MM.1S (cell line): ENCODE results near the gene PTGES3.

ENCODE experiments used
- DNase-seq: peaks from one replicate; pipeline ENCODE4 v3.0.0-alpha.2; 2015
- H2AFZ ChIP-seq: fragments of 300-600 bp; sonication (generic); 2 replicates; pipeline ENCODE4 v1.6.0; 2016; ENCODE audit warnings: antibody characterized with exemption, low read length
- H3F3A ChIP-seq: fragments of 300-600 bp; sonication (generic); 2 replicates; pipeline ENCODE4 v1.6.1; 2016; ENCODE audit warnings: mild to moderate bottlenecking, antibody characterized with exemption, low read length, moderate library complexity, mixed read lengths; ENCODE audit not compliant: insufficient read depth
- H3K27ac ChIP-seq: fragments of 300-600 bp; sonication (generic); 2 replicates; pipeline ENCODE4 v1.5.1; 2016; ENCODE audit warnings: mild to moderate bottlenecking, low read length
- H3K27me3 ChIP-seq: fragments of 300-600 bp; sonication (generic); replicated peaks from 2 replicates; pipeline ENCODE4 v1.6.0; 2016; ENCODE audit warnings: low read length; ENCODE audit not compliant: insufficient read depth
- H3K36me3 ChIP-seq: fragments of 300-600 bp; sonication (generic); replicated peaks from 2 replicates; pipeline ENCODE4 v1.6.1; 2016; ENCODE audit warnings: mild to moderate bottlenecking, low read length, mixed read lengths; ENCODE audit not compliant: insufficient read depth
- H3K4me1 ChIP-seq: fragments of 300-600 bp; sonication (generic); 2 replicates; pipeline ENCODE4 v1.6.1; 2016; ENCODE audit warnings: low read length, mixed read lengths
- H3K4me2 ChIP-seq: fragments of 300-600 bp; sonication (generic); 2 replicates; pipeline ENCODE4 v1.6.0; 2016; ENCODE audit warnings: low read depth, low read length
- H3K4me3 ChIP-seq: fragments of 300-600 bp; sonication (generic); 2 replicates; pipeline ENCODE4 v1.5.1; 2016; ENCODE audit warnings: low read length, mixed read lengths
- H3K79me2 ChIP-seq: fragments of 300-600 bp; sonication (generic); 2 replicates; pipeline ENCODE4 v1.6.1; 2016; ENCODE audit warnings: mixed run types, low read length, mixed read lengths
- H3K9ac ChIP-seq: fragments of 300-600 bp; sonication (generic); 2 replicates; pipeline ENCODE4 v1.6.1; 2016; ENCODE audit warnings: low read length, mixed read lengths
- H3K9me2 ChIP-seq: fragments of 300-600 bp; sonication (generic); replicated peaks from 2 replicates; pipeline ENCODE4 v1.6.1; 2016; ENCODE audit warnings: mild to moderate bottlenecking, low read length, mixed read lengths; ENCODE audit not compliant: insufficient read depth
- H3K9me3 ChIP-seq: fragments of 300-600 bp; sonication (generic); replicated peaks from 2 replicates; pipeline ENCODE4 v1.6.1; 2016; ENCODE audit warnings: mild to moderate bottlenecking, low read length, mixed read lengths; ENCODE audit not compliant: insufficient read depth
- H4K20me1 ChIP-seq: fragments of 300-600 bp; sonication (generic); 2 replicates; pipeline ENCODE4 v1.6.1; 2016; ENCODE audit warnings: mild to moderate bottlenecking, low read length, moderate library complexity, mixed read lengths; ENCODE audit not compliant: insufficient read depth
- EZH2 ChIP-seq: fragments of 300-600 bp; sonication (generic); optimal IDR thresholded peaks from 2 replicates; pipeline ENCODE3; 2017; ENCODE audit warnings: low read depth, mild to moderate bottlenecking, antibody characterized with exemption, low read length, mixed read lengths
- EZH2phosphoT487 ChIP-seq: fragments of 300-600 bp; sonication (generic); IDR thresholded peaks from 2 replicates; pipeline ENCODE4 v1.6.1; 2018; ENCODE audit warnings: antibody characterized with exemption, low read length
- TF ChIP-seq, protein P1 (sequence below): fragments of 300-600 bp; sonication (generic); IDR thresholded peaks from 2 replicates; pipeline ENCODE4 v1.5.1; 2016; ENCODE audit warnings: antibody characterized with exemption, low read length, mixed read lengths

The PTGES3 gene

DNA sequence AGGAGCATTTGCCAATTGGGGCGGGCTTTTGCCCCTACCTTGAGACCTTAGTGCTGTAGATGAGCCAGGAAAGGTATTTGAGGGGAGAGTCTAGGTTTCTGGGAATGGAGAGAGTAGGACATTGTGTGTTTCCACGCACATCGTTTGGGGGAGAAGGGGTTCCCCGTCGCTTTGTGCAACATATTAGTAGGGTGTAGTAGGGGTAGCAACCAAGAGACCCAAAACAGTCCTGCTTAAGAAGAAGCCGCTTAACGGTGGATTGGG is 694 bp upstream of the PTGES3 start:
- TF ChIP-seq, protein P1, sequence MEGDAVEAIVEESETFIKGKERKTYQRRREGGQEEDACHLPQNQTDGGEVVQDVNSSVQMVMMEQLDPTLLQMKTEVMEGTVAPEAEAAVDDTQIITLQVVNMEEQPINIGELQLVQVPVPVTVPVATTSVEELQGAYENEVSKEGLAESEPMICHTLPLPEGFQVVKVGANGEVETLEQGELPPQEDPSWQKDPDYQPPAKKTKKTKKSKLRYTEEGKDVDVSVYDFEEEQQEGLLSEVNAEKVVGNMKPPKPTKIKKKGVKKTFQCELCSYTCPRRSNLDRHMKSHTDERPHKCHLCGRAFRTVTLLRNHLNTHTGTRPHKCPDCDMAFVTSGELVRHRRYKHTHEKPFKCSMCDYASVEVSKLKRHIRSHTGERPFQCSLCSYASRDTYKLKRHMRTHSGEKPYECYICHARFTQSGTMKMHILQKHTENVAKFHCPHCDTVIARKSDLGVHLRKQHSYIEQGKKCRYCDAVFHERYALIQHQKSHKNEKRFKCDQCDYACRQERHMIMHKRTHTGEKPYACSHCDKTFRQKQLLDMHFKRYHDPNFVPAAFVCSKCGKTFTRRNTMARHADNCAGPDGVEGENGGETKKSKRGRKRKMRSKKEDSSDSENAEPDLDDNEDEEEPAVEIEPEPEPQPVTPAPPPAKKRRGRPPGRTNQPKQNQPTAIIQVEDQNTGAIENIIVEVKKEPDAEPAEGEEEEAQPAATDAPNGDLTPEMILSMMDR = no peak
- no peak for TF ChIP-seq EZH2
- no peak for TF ChIP-seq EZH2phosphoT487
- H2AFZ ChIP-seq = peak overlapping the region; percentile 58
- peaks cover 41% of the 10 kb centered on the region for H3K79me2 ChIP-seq

DNA sequence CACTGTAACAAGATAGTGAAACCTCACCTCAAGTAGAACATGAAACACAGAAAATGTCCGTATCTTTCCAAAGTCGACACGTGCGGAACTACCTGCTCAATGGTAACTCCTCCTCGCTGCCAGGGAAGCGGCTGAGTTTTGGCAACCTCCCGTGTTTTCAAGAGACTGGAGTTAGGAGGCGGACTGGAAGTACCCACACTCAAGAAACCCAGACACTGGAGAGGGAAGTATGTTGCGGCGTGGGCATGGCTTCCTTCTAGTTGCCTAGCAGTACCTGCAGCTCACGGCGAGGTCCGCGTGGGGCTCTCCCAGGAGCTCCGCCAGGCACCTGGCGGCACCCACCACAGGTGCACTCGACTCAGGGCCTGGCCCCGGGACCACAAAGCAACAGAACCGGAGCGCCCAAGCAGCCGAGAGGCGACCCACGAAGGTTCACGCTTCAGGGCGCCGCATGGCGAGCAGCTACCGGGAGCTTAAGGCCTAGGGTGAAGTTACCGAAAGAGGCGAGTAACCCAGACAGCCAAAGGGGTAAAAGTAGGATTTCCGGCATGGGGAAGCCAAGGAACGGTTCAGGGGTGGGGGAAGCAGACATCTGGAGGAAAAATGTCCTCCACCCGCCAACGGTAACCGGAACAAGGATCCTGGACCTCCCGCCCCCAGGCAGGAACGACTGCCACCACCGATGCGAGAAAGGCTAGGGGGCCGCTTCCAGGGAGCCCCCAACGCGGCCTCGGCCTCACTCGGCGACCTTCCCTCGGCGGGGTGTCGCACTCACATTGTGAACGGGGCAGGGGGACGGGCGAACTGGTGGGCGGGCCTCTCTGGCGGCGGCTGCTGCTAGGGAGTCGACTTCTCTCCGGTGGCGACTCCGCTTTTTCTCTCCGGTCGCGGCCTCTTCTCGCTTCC is 608 bp downstream of the PTGES3 start:
- Histone ChIP-seq H2AFZ (no peak overlapping the region), H3K9me2 (no peaks in the 10 kb centered on the region), H3K4me2 (peak overlapping the region; percentile 76), H3K36me3 (peaks cover 3% of the 10 kb centered on the region; the same call in 1 of the 2 replicates), H3K4me1 (no peaks in the 10 kb centered on the region; the same call in 1 of the 2 replicates), H3K27me3 (no peaks in the 10 kb centered on the region), H3F3A (peaks cover 64% of the 10 kb centered on the region), H3K9ac (peak overlapping the region; percentile 100), H4K20me1 (no peaks in the 10 kb centered on the region; the same call in 1 of the 2 replicates), H3K4me3 (peak overlapping the region; percentile 97), H3K79me2 (peaks cover 52% of the 10 kb centered on the region), H3K27ac (peak overlapping the region; percentile 99), H3K9me3 (no peaks in the 10 kb centered on the region)
- no peak for TF ChIP-seq EZH2phosphoT487
- no peak for TF ChIP-seq EZH2
- TF ChIP-seq, protein P1 = no peak
- DNase-seq = peak; percentile 68

More for the DNA sequence above, 694 bp upstream of the PTGES3 start:
- DNase-seq = no peak
- peaks cover 54% of the 10 kb centered on the region for H3F3A ChIP-seq
- H3K4me1 ChIP-seq = no peaks in the 10 kb centered on the region
- H3K36me3 ChIP-seq = peaks cover 3% of the 10 kb centered on the region; the same call in 1 of the 2 replicates
- H3K9me3 ChIP-seq = no peaks in the 10 kb centered on the region
- H3K27me3 ChIP-seq = no peaks in the 10 kb centered on the region
- peak overlapping the region; percentile 99 for H3K27ac ChIP-seq
- H3K4me3 ChIP-seq = peak overlapping the region; percentile 69
- no peaks in the 10 kb centered on the region for H3K9me2 ChIP-seq
- peak overlapping the region; percentile 65 for H3K4me2 ChIP-seq
- H3K9ac ChIP-seq = peak overlapping the region; percentile 96
- no peaks in the 10 kb centered on the region; the same call in 1 of the 2 replicates for H4K20me1 ChIP-seq

DNA sequence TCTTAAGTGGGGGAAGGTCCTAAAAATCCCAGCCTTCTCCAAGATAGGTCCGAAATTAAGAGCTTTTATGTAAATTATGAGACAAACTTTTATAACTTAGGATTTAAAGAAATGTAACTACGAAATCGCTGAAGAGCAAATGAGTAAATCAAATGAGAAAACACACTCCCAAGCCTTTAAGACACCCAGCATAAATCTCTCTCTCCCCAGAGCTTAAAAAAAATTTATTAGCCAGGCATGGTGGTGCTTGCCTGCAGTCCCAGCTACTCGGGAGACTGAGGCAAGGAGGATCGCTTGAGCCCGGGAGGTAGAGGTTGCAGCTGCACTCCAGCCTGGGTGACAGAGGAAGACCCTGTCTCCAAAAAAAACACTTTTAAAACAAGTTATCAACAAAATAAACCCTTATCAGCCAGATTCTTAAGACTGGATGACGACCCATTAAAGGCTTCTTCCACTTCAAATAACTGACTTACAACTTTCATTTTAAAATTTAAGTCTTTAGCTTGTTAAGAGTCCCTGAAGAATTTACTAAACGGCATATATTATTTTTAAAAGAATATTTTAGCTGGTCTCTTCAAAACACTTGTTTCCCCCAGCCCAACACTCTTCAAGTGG is 3.2 kb downstream of the PTGES3 start:
- Histone ChIP-seq H3K4me1 (peaks cover 6% of the 10 kb centered on the region), H3K27ac (peak overlapping the region; percentile 99), H3F3A (peaks cover 75% of the 10 kb centered on the region)

More for the DNA sequence above, 3.2 kb downstream of the PTGES3 start:
- peak overlapping the region; percentile 83 for H3K9ac ChIP-seq
- H3K4me3 ChIP-seq = peak overlapping the region; percentile 97
- no peaks in the 10 kb centered on the region for H3K27me3 ChIP-seq
- peak; percentile 27 for DNase-seq
- no peak overlapping the region for H2AFZ ChIP-seq
- peaks cover 8% of the 10 kb centered on the region; the same call in 1 of the 2 replicates for H3K36me3 ChIP-seq
- H4K20me1 ChIP-seq = peaks cover 17% of the 10 kb centered on the region
- no peaks in the 10 kb centered on the region for H3K9me3 ChIP-seq
- TF ChIP-seq EZH2phosphoT487 (no peak), EZH2 (no peak)
- TF ChIP-seq, protein P1 = no peak
- peak overlapping the region; percentile 76 for H3K4me2 ChIP-seq
- peaks cover 78% of the 10 kb centered on the region for H3K79me2 ChIP-seq
- H3K9me2 ChIP-seq = no peaks in the 10 kb centered on the region
